RWPE2 (cell line): ENCODE results near the gene TNKS1BP1.

Source experiments
- ATAC-seq: fragments of 200-7000 bp; cut with Tn5 transposase; 3 replicates; pipeline ENCODE4 v1.9.1; 2021; ENCODE audit warnings: low read depth
- DNase-seq: peaks from one replicate; pipeline ENCODE4 v3.0.0-alpha.2; 2020; ENCODE audit warnings: low spot score
- H3K27ac ChIP-seq: fragments of 450-650 bp; 2 replicates; pipeline ENCODE4 v1.5.1; 2017; ENCODE audit warnings: mild to moderate bottlenecking; ENCODE audit not compliant: poor library complexity, severe bottlenecking
- H3K27me3 ChIP-seq: fragments of 250-450 bp; sonication (Bioruptor Pico); 2 replicates; pipeline ENCODE4 v1.5.1; 2021; ENCODE audit warnings: mild to moderate bottlenecking, moderate library complexity; ENCODE audit not compliant: insufficient read depth, poor library complexity, severe bottlenecking
- H3K36me3 ChIP-seq: fragments of 250-450 bp; sonication (Bioruptor Pico); 2 replicates; pipeline ENCODE4 v1.5.1; 2020; ENCODE audit warnings: low read depth, mild to moderate bottlenecking, moderate library complexity
- H3K4me1 ChIP-seq: fragments of 250-450 bp; sonication (Bioruptor Pico); 2 replicates; pipeline ENCODE4 v1.5.1; 2021; ENCODE audit warnings: mild to moderate bottlenecking, moderate library complexity; ENCODE audit not compliant: insufficient read depth, poor library complexity, severe bottlenecking
- H3K4me3 ChIP-seq: fragments of 250-450 bp; sonication (Bioruptor Pico); 2 replicates; pipeline ENCODE4 v1.5.1; 2021; ENCODE audit warnings: mild to moderate bottlenecking, moderate library complexity; ENCODE audit not compliant: severe bottlenecking
- H3K9me3 ChIP-seq: fragments of 250-450 bp; sonication (Bioruptor Pico); 2 replicates; pipeline ENCODE4 v1.5.1; 2021; ENCODE audit warnings: mild to moderate bottlenecking, moderate library complexity; ENCODE audit not compliant: severe bottlenecking
- TF ChIP-seq, protein P1 (sequence below): fragments of 450-650 bp; IDR thresholded peaks from one replicate; pipeline ENCODE4 v1.5.1; 2017; ENCODE audit warnings: mild to moderate bottlenecking, moderate library complexity; ENCODE audit not compliant: poor library complexity, severe bottlenecking

Gene TNKS1BP1

DNA sequence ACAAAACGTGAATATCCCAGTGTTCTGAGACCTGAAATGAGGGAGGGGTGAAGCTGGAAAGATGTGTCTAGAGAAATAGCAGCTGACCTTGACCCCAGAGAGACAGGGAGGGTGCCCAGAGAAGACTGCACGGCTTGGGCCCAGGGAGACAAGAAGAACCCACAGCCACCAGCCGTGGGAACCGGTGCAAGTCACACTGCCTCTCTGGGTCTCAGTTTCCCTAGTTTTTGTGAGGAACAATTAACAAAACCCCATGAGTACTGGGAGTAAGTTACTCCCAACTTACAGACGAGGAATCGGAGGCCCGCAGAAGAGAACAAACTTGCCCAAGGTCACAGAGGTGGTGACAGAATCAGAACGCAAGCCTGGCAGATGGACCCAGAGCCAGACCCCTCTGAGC, 19.2 kb downstream of the TNKS1BP1 start:
- Histone ChIP-seq H3K36me3 (peaks cover 81% of the 10 kb centered on the region), H3K4me3 (no peak overlapping the region), H3K4me1 (peaks cover 58% of the 10 kb centered on the region), H3K27me3 (no peaks in the 10 kb centered on the region), H3K9me3 (no peaks in the 10 kb centered on the region), H3K27ac (peak overlapping the region; percentile 87)
- no peak for DNase-seq
- no peak for ATAC-seq
- TF ChIP-seq, protein P1, sequence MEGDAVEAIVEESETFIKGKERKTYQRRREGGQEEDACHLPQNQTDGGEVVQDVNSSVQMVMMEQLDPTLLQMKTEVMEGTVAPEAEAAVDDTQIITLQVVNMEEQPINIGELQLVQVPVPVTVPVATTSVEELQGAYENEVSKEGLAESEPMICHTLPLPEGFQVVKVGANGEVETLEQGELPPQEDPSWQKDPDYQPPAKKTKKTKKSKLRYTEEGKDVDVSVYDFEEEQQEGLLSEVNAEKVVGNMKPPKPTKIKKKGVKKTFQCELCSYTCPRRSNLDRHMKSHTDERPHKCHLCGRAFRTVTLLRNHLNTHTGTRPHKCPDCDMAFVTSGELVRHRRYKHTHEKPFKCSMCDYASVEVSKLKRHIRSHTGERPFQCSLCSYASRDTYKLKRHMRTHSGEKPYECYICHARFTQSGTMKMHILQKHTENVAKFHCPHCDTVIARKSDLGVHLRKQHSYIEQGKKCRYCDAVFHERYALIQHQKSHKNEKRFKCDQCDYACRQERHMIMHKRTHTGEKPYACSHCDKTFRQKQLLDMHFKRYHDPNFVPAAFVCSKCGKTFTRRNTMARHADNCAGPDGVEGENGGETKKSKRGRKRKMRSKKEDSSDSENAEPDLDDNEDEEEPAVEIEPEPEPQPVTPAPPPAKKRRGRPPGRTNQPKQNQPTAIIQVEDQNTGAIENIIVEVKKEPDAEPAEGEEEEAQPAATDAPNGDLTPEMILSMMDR = no peak

DNA sequence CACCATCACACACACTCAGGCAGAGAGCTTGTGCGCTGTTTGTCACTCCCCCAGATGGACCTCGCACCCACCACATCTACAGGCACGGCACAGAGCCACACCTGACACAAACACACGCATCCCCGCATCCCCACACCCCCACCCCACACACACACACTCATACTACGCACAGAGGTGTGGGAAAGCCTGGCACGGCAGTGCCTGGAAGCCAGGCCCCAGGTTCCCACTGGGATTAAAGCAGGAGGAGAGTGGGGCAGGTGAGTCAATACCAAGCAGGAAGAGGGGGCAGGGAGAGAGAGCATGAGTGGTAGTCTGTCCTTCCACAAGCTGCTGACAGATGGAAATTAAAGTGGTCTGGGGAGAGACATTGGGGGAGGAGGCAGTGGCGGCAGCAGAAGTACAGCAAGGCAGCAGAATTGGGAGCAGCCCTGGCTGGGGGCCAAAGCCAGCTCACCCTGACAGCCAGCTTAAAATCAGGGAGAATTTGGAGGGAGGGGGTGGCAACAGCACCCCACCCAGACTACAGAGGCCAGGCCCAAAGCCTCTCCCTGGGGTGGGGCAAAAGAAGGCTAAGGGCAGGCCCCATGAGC, 20.7 kb downstream of the TNKS1BP1 start:
- H3K4me1 ChIP-seq = peaks cover 53% of the 10 kb centered on the region
- no peaks in the 10 kb centered on the region for H3K9me3 ChIP-seq
- peak; percentile 90 for DNase-seq
- peaks cover 81% of the 10 kb centered on the region for H3K36me3 ChIP-seq
- H3K27ac ChIP-seq = peak overlapping the region; percentile 87
- no peaks in the 10 kb centered on the region for H3K27me3 ChIP-seq
- H3K4me3 ChIP-seq = no peak overlapping the region
- peak; percentile 81 for ATAC-seq
- TF ChIP-seq, protein P1 = no peak

DNA sequence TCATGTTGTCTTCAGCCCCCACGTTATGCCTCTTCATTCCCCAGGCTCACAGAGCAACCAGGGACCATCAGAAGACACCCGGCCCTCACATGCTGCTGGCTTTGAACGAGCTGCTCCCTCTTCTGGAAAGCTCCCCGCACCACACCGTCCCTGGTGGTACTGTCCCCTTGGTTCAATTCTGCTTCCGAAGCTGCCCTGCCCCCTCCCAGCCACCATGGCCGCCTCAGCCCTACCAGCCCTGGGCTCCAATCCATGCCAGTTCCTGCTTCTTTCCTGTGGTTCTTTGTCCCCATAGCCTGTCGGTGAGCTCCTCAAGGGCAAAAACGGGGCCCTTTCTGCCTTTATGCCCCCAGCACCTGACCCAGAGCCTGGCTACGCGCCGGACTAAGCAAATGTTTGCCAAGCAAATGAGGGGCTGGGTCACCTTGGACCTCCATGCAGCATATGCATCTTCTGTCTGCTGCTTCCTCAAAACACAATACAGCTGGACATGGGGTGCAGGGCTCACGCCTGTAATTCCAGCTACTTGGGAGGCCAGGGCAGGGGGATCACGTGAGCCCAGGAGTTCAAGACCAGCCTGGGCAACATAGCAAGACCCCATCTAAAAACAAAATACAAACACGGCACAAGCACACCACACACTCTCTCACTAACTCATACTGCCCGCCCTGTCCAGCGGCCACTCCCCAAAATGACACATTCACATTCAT, 21.3 kb downstream of the TNKS1BP1 start:
- DNase-seq (no peak), ATAC-seq (peak; percentile 62; the same call in 2 of the 3 replicates)
- TF ChIP-seq, protein P1 = no peak
- peak overlapping the region; percentile 87 for H3K27ac ChIP-seq
- H3K36me3 ChIP-seq = peaks cover 84% of the 10 kb centered on the region
- no peak overlapping the region for H3K4me3 ChIP-seq
- H3K4me1 ChIP-seq = peaks cover 46% of the 10 kb centered on the region
- H3K27me3 ChIP-seq = no peaks in the 10 kb centered on the region
- no peaks in the 10 kb centered on the region for H3K9me3 ChIP-seq

DNA sequence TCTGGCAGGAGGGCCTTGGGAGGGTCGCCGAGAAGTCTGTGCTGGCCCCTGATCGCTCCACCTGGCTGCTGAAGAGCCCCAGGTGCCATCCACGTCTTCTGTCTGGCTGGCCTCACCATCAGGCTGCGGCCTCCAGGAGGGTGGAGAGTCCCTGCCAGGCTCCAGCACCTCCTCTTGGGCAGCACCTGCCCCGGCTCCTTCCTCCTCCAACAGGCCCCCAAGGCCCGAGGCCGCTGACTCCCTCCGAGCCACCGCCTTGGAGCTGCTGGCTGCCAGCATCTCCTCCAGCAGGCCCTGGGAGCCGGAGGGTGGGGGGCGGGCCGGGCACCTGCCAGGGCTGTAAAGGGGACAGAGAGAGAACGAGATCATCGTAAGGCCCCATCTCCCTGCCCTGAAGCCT, 22.3 kb downstream of the TNKS1BP1 start:
- no peaks in the 10 kb centered on the region for H3K27me3 ChIP-seq
- H3K27ac ChIP-seq = peak overlapping the region; percentile 87
- no peak overlapping the region for H3K4me3 ChIP-seq
- TF ChIP-seq, protein P1 = no peak
- no peak for ATAC-seq
- peaks cover 37% of the 10 kb centered on the region for H3K4me1 ChIP-seq
- peaks cover 87% of the 10 kb centered on the region for H3K36me3 ChIP-seq
- DNase-seq = no peak
- no peaks in the 10 kb centered on the region for H3K9me3 ChIP-seq
